ENCODE results near the gene CLDND2.

CLDND2 gene

GRCh38 chr19:51329411-51329810 is 39.4 kb downstream of the CLDND2 start:
- DNase-seq, result no peak

GRCh38 chr19:51327066-51328001 is 41.5 kb downstream of the CLDND2 start:
- DNase-seq, result peak; percentile 77

- DNase-seq, result no peak
Measured at GRCh38 chr19:51326216-51327065, 42.4 kb downstream of the CLDND2 start.

DNA sequence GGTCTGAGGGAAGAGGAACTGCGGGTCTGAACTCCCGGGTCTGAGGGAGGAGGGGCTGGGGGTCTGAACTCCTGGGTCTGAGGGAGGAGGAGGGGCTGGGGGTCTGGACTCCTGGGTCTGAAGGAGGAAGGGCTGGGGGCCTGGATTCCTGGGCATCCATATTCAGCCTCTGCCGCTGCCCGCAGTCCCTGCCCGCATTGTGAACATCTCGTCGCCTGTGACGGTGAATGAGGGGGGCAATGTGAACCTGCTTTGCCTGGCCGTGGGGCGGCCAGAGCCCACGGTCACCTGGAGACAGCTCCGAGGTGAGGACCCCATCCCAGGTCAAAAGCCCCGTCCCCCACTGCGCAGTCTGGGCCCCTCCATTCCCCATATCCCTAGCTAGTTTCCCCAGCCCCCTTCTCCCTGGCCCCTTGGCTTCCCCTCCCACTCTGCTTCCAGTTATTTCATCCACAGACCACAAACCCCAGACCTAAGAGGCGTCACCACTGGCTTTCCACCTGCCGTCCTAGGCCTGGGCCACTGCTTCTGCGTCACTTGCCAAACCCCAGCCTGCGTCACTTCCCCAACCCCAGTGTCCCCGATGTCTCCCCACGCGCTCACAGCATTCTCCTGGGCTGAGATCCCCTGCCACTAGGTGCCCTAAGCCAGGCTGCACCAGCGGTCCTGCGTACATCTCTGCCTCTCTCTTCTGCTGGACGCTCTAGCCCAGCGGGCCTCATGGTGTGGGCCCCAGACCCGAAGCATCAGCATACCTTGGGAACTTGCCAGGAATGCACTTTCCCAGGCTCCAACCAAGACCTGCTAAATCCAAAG is 43.4 kb downstream of the CLDND2 start:
- no peak for DNase-seq

DNA sequence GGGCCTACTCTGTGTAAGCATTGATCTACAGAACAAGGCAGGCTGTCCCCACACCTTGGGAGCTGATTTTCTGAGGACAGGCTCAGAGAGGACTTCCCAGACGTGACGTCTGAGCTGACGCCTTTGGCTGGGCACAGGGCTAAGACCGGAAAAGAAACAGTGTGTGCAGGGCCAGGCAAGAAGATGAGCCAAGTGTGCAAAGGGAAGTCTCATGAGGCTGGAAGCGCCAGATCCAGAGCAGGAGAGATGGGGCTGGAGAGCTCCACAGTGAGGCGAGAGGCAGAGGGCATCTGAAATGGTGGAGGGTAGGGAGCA is 44.7 kb downstream of the CLDND2 start:
- DNase-seq, result no peak

DNA sequence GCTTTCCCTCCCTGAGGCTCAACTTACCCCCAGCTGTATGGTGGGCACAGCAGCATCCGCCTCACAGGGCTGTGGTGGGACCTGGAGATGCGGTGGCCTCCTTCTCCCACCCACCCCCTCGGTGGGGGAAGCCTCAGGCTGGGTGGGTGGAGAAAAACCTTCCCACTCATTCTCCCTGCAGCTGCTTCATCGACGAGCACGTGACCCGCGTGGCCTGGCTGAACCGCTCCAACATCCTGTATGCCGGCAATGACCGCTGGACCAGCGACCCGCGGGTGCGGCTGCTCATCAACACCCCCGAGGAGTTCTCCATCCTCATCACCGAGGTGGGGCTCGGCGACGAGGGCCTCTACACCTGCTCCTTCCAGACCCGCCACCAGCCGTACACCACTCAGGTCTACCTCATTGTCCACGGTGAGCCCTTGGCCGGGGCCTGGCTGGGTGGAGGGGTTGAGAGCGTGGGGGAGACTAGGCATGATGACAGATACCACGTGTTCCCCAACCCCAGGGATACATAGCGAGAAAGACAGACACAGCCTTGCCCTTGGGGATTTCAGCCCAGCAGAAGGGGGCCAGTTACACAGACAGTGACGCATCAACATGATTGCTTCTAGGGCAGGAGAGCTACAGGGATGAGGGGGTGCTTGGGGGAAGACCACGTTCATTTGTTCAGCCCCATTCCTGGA is 45.2 kb downstream of the CLDND2 start:
- no peak for DNase-seq

DNA sequence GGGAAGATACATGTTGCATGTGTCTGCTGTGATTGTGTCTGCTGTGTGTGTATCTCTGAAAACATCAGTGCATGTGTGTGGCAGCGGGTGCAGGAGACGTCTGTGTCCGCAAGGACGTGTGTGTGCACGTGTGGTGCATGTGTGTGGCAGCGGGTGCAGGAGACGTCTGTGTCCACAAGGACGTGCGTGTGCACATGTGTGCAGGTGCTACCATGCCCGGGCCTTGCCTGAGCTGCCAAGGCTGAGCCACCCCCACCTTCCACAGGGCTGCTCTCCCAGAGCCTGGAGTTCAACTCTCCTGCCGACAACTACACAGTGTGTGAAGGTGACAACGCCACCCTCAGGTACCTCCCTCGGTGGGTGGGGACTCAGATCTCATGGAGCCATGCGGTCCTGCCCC is 47.0 kb downstream of the CLDND2 start:
- no peak for DNase-seq

GRCh38 chr19:51320280-51320657 is 48.5 kb downstream of the CLDND2 start:
- DNase-seq, result no peak

DNA sequence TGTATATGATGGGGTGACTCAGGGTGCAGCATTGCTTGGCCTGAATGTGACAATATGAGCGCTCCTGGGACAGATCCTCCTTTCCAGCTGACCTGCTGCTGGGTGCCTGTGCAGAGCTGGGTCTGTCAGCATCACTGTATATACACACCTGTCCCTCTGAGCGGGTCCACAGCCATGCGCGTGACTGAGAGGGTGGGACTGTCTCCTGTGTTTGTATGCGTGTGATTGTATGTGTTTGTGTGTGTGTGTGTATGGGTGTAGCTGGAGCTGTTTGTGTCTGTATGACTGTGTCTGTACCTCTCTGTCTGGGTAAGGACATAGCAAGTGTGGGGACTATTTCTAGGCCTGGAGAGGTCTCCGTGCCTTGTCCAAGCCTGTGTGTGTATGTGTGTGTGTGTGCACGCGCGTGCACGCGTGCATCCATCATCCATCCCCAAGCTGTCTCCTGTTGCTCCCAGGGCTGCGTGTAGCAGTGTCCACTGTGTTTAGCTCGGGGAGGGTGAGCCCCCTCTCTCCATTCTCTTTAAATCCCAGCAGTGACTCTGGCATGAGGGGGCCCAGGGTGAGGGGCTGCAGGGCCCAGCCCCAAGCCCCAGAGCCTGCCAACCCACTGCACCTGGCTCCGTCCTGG is 49.0 kb downstream of the CLDND2 start:
- no peak for DNase-seq

DNA sequence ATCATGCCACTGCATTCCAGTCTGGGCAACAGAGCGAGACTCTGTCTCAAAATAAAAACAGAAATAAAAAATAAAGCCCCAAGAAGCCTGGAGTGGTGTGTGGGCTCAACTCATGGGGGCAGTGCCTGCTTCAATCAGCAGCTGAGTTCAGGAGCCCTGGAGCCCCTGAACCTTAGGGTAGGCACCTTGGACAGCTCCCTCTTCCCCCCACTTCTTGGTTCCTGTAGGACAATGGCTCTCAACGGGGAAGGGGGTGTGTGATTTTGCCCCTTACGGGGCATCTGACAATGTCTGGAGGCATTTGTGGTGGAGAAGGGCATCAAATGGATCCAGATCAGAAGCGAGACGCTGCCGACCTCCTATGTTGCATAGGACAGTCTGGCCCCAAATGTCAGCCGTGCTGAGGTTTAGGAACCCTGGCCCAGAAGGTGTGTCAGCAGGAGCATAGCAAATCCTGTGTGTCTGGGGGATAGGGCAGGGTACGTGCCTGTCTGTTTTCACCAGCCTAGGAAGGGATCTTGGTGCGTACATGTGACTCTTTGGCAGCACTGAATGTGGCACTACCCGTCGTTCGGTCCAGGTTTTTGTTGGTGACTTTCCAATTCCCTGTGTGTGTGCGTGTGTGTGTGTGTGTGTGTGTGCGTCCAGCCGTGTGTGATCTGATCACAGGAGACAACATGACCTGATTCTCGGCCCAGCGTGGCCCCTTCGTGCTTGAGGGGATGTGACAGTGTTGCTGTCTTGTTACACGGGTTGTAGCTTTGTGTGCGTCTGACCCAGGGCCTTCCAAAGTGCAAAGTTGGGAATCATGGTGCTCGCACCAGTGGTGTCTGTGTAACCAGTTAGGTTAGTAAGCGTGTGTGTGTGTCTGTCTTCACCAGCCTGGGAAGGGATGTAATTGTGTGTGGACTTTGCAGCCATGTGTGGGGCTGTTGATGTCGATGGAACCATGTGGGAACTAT is 49.8 kb downstream of the CLDND2 start:
- no peak for DNase-seq

- no peak for DNase-seq
Measured at GRCh38 chr19:51317968-51318367, 50.8 kb downstream of the CLDND2 start.

DNA sequence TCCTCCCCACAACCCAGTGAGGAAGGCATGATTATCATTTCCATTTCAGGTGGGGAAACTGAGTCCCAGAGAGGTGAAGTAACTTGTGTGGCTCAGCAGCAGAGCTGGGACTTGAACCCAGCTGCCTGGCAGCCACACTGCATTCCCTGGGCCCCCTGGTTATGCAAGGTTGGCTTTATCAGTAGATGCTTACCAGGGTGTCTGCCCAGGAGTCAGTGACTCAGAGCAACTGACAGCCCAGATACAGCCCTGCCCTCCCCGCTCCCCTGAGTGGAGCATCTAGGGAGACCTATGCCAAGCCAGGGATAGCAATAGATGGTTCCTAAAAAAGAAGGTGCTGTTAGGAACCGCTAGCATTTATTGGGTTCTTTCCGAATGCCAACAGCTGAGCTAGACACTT is 51.4 kb downstream of the CLDND2 start:
- DNase-seq, result no peak

All from activated CD8-positive, alpha-beta memory T cell treated with anti-CD3 and anti-CD28 coated beads for 24 hours (primary cell).